Ishikawa (cell line): ENCODE results near the gene S100A14.

Experiments used
- CEBPB ChIP-seq: IDR thresholded peaks from 2 replicates; pipeline ENCODE4 v1.6.1; 2012
- CREB1 ChIP-seq: IDR thresholded peaks from 2 replicates; pipeline ENCODE4 v1.6.1; 2012; ENCODE audit warnings: low read depth
- EGR1 ChIP-seq: IDR thresholded peaks from 2 replicates; pipeline ENCODE4 v1.6.1; 2012
- EP300 ChIP-seq: IDR thresholded peaks from 2 replicates; pipeline ENCODE4 v1.6.1; 2012; ENCODE audit warnings: borderline replicate concordance
- FOXM1 ChIP-seq: IDR thresholded peaks from 2 replicates; pipeline ENCODE4 v1.6.1; 2012; ENCODE audit warnings: low read depth, borderline replicate concordance
- NFIC ChIP-seq: IDR thresholded peaks from 2 replicates; pipeline ENCODE4 v1.6.1; 2012
- RAD21 ChIP-seq: IDR thresholded peaks from 2 replicates; pipeline ENCODE4 v1.6.1; 2012; ENCODE audit warnings: low read depth
- TAF1 ChIP-seq: IDR thresholded peaks from 2 replicates; pipeline ENCODE4 v1.6.1; 2012; ENCODE audit warnings: low read depth, mild to moderate bottlenecking
- TCF12 ChIP-seq: IDR thresholded peaks from 2 replicates; pipeline ENCODE4 v1.6.1; 2012; ENCODE audit warnings: low read depth
- TEAD4 ChIP-seq: IDR thresholded peaks from 2 replicates; pipeline ENCODE4 v1.6.1; 2012
- YY1 ChIP-seq: IDR thresholded peaks from 2 replicates; pipeline ENCODE4 v1.6.1; 2012; ENCODE audit warnings: low read depth
- ZBTB7A ChIP-seq: IDR thresholded peaks from 2 replicates; pipeline ENCODE4 v1.6.1; 2012; ENCODE audit warnings: low read depth
- TF ChIP-seq, protein P1 (sequence below): IDR thresholded peaks from 2 replicates; pipeline ENCODE4 v1.6.1; 2012
- TF ChIP-seq, protein P2 (sequence below): IDR thresholded peaks from 2 replicates; pipeline ENCODE4 v1.6.1; 2012
- TF ChIP-seq, protein P3 (sequence below): IDR thresholded peaks from 2 replicates; pipeline ENCODE4 v1.6.1; 2012; ENCODE audit warnings: low read depth, mild to moderate bottlenecking

S100A14 gene

DNA sequence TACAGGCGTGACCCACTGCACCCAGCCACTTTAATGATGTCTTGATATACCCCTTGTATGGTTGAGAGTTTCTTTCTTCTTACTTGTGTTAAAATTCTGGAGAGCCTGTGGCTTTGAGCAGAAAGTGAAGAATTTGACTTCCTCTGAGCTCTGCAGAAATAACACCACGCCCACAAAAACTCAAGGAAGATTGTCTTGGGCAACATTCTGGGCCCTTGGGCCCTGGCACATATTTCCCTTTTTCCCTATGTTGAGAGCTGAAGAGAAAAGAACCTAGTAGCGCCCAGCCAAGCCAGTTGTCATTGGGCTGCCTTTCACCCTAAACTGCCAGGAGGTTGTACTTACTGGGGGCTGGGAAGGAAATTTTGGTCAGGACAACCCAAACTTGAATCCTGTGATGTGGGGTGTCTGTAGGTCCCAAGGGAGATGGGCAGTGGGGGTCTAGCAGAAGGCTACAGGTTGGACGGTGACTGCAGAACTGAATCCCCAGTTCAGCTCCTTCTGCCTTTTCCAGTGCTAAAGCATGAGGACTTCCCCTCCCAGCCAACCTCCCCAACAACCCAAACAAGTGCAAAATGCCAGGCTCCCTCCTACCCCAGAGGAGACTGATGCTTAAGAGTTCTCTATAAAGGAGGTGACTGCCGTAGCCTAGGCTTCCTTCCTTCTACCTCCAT lies 30.7 kb upstream of the S100A14 start:
- TF ChIP-seq RAD21: no peak
- TF ChIP-seq, protein P1, sequence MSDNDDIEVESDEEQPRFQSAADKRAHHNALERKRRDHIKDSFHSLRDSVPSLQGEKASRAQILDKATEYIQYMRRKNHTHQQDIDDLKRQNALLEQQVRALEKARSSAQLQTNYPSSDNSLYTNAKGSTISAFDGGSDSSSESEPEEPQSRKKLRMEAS: no peak

DNA sequence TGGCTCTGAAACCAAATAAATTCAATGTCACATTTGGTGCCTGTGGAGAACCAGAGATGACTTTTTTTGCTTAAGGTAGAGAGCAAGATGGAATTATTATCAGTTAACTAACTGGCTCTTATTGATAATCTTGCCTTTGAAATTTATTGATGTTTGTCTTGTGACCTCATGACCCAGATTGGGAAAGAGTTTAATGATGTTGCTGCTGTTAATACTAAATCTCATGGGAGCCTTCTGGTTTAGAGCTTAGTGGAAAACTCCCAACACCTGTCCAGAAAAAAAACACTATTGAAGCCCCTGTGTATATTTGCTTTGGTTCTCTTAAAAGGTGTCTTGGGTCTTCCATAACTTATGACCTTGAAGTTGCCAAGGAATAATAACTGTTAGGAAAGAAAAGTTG lies 27.7 kb upstream of the S100A14 start:
- TF ChIP-seq RAD21 (no peak), CREB1 (no peak), TAF1 (no peak), FOXM1 (no peak), CEBPB (no peak), EGR1 (no peak), YY1 (no peak), EP300 (no peak), TEAD4 (no peak), ZBTB7A (no peak), NFIC (no peak)
- TF ChIP-seq, protein P1: no peak

DNA sequence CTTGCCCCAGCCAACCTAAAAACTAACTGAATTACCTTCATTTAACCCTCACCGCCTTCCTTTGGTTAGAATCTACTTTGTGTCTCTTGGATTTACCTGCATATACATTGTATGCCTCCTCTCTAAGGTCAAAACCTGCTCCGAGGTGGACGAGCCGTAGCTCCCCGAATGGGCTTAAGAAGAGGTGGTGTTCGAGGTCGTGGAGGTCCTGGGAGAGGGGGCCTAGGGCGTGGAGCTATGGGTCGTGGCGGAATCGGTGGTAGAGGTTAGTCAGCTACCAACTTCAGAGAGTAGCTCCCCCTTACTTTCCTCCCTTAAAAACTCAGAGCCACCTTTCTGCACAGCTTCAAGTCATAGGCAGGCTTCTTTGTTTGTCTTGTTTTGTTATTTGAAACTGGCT lies 27.0 kb upstream of the S100A14 start:
- TF ChIP-seq RAD21: no peak
- no peak for TF ChIP-seq YY1
- TF ChIP-seq, protein P2, sequence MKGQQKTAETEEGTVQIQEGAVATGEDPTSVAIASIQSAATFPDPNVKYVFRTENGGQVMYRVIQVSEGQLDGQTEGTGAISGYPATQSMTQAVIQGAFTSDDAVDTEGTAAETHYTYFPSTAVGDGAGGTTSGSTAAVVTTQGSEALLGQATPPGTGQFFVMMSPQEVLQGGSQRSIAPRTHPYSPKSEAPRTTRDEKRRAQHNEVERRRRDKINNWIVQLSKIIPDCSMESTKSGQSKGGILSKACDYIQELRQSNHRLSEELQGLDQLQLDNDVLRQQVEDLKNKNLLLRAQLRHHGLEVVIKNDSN: no peak
- no peak for TF ChIP-seq CREB1
- TF ChIP-seq CEBPB: no peak
- TF ChIP-seq ZBTB7A: no peak
- TF ChIP-seq FOXM1: no peak
- TF ChIP-seq, protein P3, sequence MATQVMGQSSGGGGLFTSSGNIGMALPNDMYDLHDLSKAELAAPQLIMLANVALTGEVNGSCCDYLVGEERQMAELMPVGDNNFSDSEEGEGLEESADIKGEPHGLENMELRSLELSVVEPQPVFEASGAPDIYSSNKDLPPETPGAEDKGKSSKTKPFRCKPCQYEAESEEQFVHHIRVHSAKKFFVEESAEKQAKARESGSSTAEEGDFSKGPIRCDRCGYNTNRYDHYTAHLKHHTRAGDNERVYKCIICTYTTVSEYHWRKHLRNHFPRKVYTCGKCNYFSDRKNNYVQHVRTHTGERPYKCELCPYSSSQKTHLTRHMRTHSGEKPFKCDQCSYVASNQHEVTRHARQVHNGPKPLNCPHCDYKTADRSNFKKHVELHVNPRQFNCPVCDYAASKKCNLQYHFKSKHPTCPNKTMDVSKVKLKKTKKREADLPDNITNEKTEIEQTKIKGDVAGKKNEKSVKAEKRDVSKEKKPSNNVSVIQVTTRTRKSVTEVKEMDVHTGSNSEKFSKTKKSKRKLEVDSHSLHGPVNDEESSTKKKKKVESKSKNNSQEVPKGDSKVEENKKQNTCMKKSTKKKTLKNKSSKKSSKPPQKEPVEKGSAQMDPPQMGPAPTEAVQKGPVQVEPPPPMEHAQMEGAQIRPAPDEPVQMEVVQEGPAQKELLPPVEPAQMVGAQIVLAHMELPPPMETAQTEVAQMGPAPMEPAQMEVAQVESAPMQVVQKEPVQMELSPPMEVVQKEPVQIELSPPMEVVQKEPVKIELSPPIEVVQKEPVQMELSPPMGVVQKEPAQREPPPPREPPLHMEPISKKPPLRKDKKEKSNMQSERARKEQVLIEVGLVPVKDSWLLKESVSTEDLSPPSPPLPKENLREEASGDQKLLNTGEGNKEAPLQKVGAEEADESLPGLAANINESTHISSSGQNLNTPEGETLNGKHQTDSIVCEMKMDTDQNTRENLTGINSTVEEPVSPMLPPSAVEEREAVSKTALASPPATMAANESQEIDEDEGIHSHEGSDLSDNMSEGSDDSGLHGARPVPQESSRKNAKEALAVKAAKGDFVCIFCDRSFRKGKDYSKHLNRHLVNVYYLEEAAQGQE: no peak
- no peak for TF ChIP-seq NFIC
- TF ChIP-seq TEAD4: no peak
- TF ChIP-seq, protein P1: no peak
- TF ChIP-seq TCF12: no peak
- no peak for TF ChIP-seq EP300

DNA sequence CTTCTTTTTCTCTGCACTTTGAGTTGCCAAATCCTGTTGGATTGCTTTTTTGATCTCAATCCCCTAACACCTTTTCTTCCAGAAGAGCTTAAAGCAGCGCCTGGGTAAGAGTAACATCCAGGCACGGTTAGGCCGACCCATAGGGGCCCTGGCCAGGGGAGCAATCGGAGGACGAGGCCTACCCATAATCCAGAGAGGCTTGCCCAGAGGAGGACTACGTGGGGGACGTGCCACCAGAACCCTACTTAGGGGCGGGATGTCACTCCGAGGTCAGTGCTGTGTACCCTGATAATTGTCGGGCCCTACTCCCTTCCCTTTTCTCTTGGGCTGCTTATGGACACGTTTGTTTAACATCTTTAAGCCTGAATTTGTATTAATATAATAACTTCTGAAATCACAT lies 26.0 kb upstream of the S100A14 start:
- TF ChIP-seq, protein P2: no peak
- no peak for TF ChIP-seq CEBPB
- TF ChIP-seq CREB1: no peak
- no peak for TF ChIP-seq NFIC
- TF ChIP-seq, protein P1: no peak
- no peak for TF ChIP-seq RAD21
- TF ChIP-seq TEAD4: no peak
- TF ChIP-seq EP300: no peak
- TF ChIP-seq, protein P3: no peak
- no peak for TF ChIP-seq YY1
- TF ChIP-seq ZBTB7A: no peak
- no peak for TF ChIP-seq TAF1
- no peak for TF ChIP-seq EGR1
- TF ChIP-seq TCF12: no peak
- TF ChIP-seq FOXM1: no peak

DNA sequence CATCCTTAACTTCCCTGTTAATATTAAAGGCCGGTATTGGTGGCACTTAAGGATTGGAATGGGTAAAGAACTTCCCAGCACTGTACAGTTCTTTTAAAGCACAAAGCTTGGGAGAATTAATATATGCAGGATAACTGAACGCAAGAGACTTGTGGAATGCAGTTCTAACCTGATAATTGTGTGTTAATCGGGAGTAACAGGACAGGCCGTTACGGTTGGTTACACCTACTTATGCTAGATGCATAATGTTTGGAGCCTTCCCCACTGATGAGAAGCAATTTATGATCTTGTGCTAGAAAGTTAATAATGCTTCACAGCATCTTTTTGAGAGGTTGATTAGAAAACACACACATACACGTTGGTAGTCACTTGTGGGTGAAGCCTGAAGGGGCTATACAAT lies 24.7 kb upstream of the S100A14 start:
- TF ChIP-seq CREB1: no peak
- TF ChIP-seq RAD21: no peak
- no peak for TF ChIP-seq FOXM1
- TF ChIP-seq, protein P1: no peak
- TF ChIP-seq ZBTB7A: no peak
- TF ChIP-seq EGR1: no peak
- TF ChIP-seq CEBPB: no peak
- no peak for TF ChIP-seq TAF1
- TF ChIP-seq, protein P3: no peak
- TF ChIP-seq, protein P2: no peak
- no peak for TF ChIP-seq NFIC
- TF ChIP-seq TCF12: no peak
- TF ChIP-seq TEAD4: no peak
- no peak for TF ChIP-seq EP300
- TF ChIP-seq YY1: no peak
